Gastrocnemius medialis (tissue), 4 donors: ENCODE data around the gene ID2.

Source experiments
- POLR2A ChIP-seq, 2 donors: fragments of 450-650 bp; IDR thresholded peaks; one replicate each; pipeline ENCODE4 v1.6.1; 2017; ENCODE audit warnings: antibody characterized with exemption in 2 of 2, mild to moderate bottlenecking in 2 of 2, moderate library complexity in 2 of 2
- TF ChIP-seq, protein P1 (sequence below), 5 experiments: fragments of 450-650 bp in 3 of 5; fragments of 200-600 bp in 2 of 5; sonication (generic) in 2 of 5; IDR thresholded peaks in 4 of 5; conservative IDR thresholded peaks in 1 of 5; 1 replicate in 4 of 5; 2 replicates in 1 of 5; pipeline ENCODE4 v1.5.1; 2016 to 2019; ENCODE audit warnings: antibody characterized with exemption in 5 of 5, mild to moderate bottlenecking in 3 of 5, moderate library complexity in 3 of 5

DNA sequence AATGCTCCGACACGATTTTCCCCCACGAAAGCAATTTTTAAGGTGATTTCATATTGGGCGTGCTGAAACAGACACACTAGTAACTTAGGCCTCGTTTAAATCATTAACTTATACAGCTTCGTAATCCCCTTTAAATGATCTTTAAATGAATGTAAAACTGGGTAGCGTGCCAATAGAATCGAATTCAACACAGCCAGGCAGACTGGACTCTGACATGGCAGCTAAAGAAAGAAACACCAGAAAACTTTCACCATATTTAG is 2.4 kb upstream of the ID2 start:
- TF ChIP-seq, protein P1, sequence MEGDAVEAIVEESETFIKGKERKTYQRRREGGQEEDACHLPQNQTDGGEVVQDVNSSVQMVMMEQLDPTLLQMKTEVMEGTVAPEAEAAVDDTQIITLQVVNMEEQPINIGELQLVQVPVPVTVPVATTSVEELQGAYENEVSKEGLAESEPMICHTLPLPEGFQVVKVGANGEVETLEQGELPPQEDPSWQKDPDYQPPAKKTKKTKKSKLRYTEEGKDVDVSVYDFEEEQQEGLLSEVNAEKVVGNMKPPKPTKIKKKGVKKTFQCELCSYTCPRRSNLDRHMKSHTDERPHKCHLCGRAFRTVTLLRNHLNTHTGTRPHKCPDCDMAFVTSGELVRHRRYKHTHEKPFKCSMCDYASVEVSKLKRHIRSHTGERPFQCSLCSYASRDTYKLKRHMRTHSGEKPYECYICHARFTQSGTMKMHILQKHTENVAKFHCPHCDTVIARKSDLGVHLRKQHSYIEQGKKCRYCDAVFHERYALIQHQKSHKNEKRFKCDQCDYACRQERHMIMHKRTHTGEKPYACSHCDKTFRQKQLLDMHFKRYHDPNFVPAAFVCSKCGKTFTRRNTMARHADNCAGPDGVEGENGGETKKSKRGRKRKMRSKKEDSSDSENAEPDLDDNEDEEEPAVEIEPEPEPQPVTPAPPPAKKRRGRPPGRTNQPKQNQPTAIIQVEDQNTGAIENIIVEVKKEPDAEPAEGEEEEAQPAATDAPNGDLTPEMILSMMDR (IDR thresholded peaks at IDR 0.05 in 4 of 5, conservative IDR thresholded peaks at IDR 0.05 in 1 of 5), result no peak
- TF ChIP-seq POLR2A (IDR thresholded peaks at IDR 0.05), result no peak
